ENCODE results near the gene FRMD1.

- TF ChIP-seq CTCF (IDR thresholded peaks at IDR 0.05; ENCODE audit: insufficient read depth, low read depth, low read length) (no peak), EZH2 (IDR thresholded peaks at IDR 0.05; ENCODE audit: insufficient read depth, low read length) (no peak)
Measured at GRCh38 chr6:168091381-168092264, 12.6 kb upstream of the FRMD1 start.

All from astrocyte (in vitro differentiated cells and primary cell).